ENCODE data around the gene PDGFD. TPM values are rescaled to one million over a fixed set of nuclear protein-coding genes. Genes with fewer than 3 reads are reported as not detected.

Gene PDGFD
- total RNA-seq, 2 donors from 2014 or later: 2.3 to 4.8 TPM

GRCh38 chr11:104104201-104104600 is 59.7 kb downstream of the PDGFD start:
- H3K27me3 Mint-ChIP-seq (ENCODE audit: insufficient read depth): no peaks in the 10 kb centered on the region

GRCh38 chr11:104098555-104098954 is 65.4 kb downstream of the PDGFD start:
- Mint-ChIP-seq H3K36me3 (ENCODE audit: low read depth) (no peaks in the 10 kb centered on the region), H3K27ac (no peak overlapping the region), H3K4me1 (peaks cover 6% of the 10 kb centered on the region), H3K4me3 (no peak overlapping the region), H3K9me3 (peaks cover 14% of the 10 kb centered on the region), H3K27me3 (ENCODE audit: insufficient read depth) (no peaks in the 10 kb centered on the region)
- DNase-seq: no peak
- H3K4me1 ChIP-seq (ENCODE audit: control insufficient read depth, insufficient read depth, low read length): no peaks in the 10 kb centered on the region
- no peaks in the 10 kb centered on the region for H3K27me3 ChIP-seq (ENCODE audit: control insufficient read depth, insufficient read depth, low read length, poor library complexity, severe bottlenecking)
- no peaks in the 10 kb centered on the region for H3K36me3 ChIP-seq (ENCODE audit: control insufficient read depth, insufficient read depth, low read length)
- no peak overlapping the region for H3K4me3 ChIP-seq (ENCODE audit: low read length)
- TF ChIP-seq CTCF (conservative IDR thresholded peaks at IDR 0.05): no peak
- WGBS, 2 experiments (ENCODE audit: insufficient coverage in 1 of 2, insufficient read length in 1 of 2): 50% methylated on average over 2 of the region's 3 CpGs; no CpG with 5 or more reads in 1 of the 2 experiments
- no peak overlapping the region for H3K9ac ChIP-seq (ENCODE audit: extremely low read depth, low read length, poor library complexity, severe bottlenecking)
- H3K27ac ChIP-seq (ENCODE audit: low read depth, low read length): no peak overlapping the region
- H3K9me3 ChIP-seq (ENCODE audit: control insufficient read depth, low read length): no peaks in the 10 kb centered on the region

More at GRCh38 chr11:104104201-104104600, 59.7 kb downstream of the PDGFD start:
- no peaks in the 10 kb centered on the region for H3K4me1 Mint-ChIP-seq
- H3K4me3 Mint-ChIP-seq: no peak overlapping the region
- TF ChIP-seq CTCF (conservative IDR thresholded peaks at IDR 0.05): no peak
- Histone ChIP-seq H3K27me3 (ENCODE audit: control insufficient read depth, insufficient read depth, low read length, poor library complexity, severe bottlenecking) (no peaks in the 10 kb centered on the region), H3K27ac (ENCODE audit: low read depth, low read length) (no peak overlapping the region), H3K9ac (ENCODE audit: extremely low read depth, low read length, poor library complexity, severe bottlenecking) (no peak overlapping the region), H3K9me3 (ENCODE audit: control insufficient read depth, low read length) (no peaks in the 10 kb centered on the region), H3K4me3 (ENCODE audit: low read length) (no peak overlapping the region), H3K36me3 (ENCODE audit: control insufficient read depth, insufficient read depth, low read length) (no peaks in the 10 kb centered on the region), H3K4me1 (ENCODE audit: control insufficient read depth, insufficient read depth, low read length) (no peaks in the 10 kb centered on the region)
- no peak for DNase-seq
- H3K27ac Mint-ChIP-seq: no peak overlapping the region
- H3K36me3 Mint-ChIP-seq (ENCODE audit: low read depth): no peaks in the 10 kb centered on the region
- 83 to 94% methylated on average over 1 to 2 of the region's 2 CpGs for WGBS, 2 experiments (ENCODE audit: insufficient coverage in 1 of 2, insufficient read length in 1 of 2)
- peaks cover 14% of the 10 kb centered on the region for H3K9me3 Mint-ChIP-seq

GRCh38 chr11:104098132-104098531 is 65.8 kb downstream of the PDGFD start:
- Mint-ChIP-seq H3K27me3 (ENCODE audit: insufficient read depth) (no peaks in the 10 kb centered on the region), H3K27ac (no peak overlapping the region), H3K36me3 (ENCODE audit: low read depth) (no peaks in the 10 kb centered on the region), H3K4me1 (peaks cover 8% of the 10 kb centered on the region), H3K4me3 (no peak overlapping the region), H3K9me3 (peaks cover 14% of the 10 kb centered on the region)
- no peak overlapping the region for H3K9ac ChIP-seq (ENCODE audit: extremely low read depth, low read length, poor library complexity, severe bottlenecking)
- no peaks in the 10 kb centered on the region for H3K4me1 ChIP-seq (ENCODE audit: control insufficient read depth, insufficient read depth, low read length)
- no peak overlapping the region for H3K27ac ChIP-seq (ENCODE audit: low read depth, low read length)
- 100% methylated on average over 1 of the region's 1 CpG; no CpG with 5 or more reads in 1 of the 2 experiments for WGBS, 2 experiments (ENCODE audit: insufficient coverage in 1 of 2, insufficient read length in 1 of 2)
- no peak for DNase-seq
- no peak for TF ChIP-seq CTCF (conservative IDR thresholded peaks at IDR 0.05)
- no peaks in the 10 kb centered on the region for H3K9me3 ChIP-seq (ENCODE audit: control insufficient read depth, low read length)
- no peaks in the 10 kb centered on the region for H3K27me3 ChIP-seq (ENCODE audit: control insufficient read depth, insufficient read depth, low read length, poor library complexity, severe bottlenecking)
- H3K4me3 ChIP-seq (ENCODE audit: low read length): no peak overlapping the region
- no peaks in the 10 kb centered on the region for H3K36me3 ChIP-seq (ENCODE audit: control insufficient read depth, insufficient read depth, low read length)
